NOMO-1 treated with dmso at 0.1 percent for 144 hours (cell line): ENCODE data around the gene LAMA3.
A peak's percentile ranks its signal among the peaks of the same experiment; 100 is the strongest.

ENCODE experiments used
- DNase-seq: peaks from one replicate; lab custom pipeline; 2025; ENCODE audit not compliant: unreplicated experiment; lab: John Stamatoyannopoulos, UW

The LAMA3 gene

DNA sequence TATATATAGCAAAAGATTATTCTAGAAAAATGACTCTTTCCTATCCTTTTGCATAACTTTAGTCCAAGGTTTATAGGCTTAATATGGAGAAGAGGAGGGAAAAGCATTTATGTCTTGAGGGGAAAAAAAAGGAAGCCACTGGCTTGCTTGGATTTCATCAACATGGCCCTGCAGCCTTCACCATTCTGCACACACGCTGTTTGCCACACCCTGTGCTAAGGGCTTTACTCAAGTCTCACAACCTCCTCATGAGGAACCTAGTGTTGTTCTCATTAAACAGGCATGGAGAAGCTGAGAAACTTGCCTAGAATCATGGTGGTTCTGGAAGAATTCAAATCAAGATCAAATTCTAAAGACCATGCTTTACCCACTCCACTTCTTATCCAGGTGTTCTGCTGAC lies 208.0 kb downstream of the LAMA3 start:
- DNase-seq: peak; percentile 2

DNA sequence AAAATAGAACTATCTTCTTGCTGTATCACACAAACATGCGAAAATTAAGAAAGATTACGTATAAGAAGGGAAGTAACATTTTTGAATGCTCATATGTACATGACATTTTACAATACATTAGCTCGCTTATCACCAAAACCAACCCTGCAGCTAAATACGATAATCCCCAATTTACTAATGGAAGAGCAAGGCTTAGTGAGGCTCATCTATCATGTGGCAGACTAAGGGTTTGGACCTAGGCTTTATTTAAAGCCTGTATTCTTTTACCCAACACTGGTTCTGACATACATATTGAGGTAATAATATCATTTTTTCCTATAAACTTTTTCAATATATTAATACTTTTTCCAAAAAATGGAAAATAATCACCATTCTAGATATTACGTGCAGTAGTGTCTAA lies 208.5 kb downstream of the LAMA3 start:
- DNase-seq: no peak

DNA sequence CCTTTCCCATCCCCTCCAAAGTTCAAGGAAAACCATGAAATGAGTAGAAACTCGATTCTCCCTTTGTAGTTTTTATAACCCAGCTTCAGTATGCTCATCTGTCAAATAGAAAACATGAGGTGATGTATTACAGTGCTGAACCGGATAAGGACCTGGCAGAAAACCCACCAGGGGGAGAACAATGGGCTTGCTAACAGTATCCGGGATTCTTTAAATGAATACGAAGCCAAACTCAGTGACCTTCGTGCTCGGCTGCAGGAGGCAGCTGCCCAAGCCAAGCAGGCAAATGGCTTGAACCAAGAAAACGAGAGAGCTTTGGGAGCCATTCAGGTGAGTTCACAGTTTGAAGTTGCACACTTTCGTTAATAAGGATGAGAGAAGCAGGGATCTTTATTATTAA lies 211.7 kb downstream of the LAMA3 start:
- DNase-seq: no peak

DNA sequence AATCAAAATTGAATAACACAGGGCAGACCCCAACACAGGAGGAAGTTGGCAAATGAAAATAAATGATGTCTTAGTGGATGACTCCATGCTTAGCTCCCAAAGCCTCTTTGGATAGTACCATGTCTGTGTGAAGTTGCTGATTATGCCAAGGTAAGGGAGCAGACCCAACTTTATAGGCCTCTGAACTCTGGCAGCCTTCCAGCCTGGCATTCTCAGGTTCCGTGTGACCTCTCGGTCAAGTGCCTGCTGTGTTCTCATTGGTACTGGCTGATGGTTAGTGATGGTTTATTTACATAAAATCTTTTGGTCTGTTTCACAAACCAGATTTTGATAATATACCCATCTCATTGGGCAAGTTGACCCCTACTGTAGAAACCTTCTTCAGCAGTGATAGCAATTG lies 213.1 kb downstream of the LAMA3 start:
- no peak for DNase-seq

DNA sequence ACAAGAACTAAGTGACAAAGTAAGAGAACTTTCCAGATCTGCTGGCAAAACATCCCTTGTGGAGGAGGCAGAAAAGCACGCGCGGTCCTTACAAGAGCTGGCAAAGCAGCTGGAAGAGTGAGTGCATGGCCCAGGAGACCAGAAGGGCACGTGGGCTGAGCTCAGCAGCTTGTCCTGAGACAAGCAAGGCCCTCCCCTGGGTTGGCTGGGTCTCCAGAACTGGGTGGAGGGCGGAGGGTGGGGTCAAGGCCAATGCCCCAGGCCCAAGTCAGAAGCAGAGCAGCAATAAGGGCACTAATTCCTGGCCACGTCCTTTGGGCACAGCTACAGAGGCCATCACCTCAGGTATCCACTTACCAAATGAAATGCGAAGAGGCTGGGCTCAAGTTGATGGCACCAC lies 214.7 kb downstream of the LAMA3 start:
- no peak for DNase-seq

DNA sequence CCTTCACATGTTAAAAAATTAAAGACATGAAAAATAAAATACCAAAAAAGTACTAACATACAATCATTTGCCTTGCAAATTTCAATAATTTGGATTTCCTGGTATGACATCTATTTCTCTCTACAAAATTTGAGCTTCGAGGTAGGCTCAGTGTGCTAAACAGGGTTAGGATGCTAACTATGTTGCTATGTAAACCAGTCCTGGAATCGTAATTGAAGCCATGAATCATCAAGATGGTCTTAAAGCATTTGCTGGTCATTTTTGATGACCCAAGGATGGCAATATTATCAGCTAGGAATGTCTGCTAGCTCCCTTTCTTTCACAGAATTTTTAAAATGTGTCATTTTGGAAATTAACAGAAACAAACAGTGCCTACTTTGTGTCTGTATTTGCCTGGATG lies 217.4 kb downstream of the LAMA3 start:
- DNase-seq: no peak

DNA sequence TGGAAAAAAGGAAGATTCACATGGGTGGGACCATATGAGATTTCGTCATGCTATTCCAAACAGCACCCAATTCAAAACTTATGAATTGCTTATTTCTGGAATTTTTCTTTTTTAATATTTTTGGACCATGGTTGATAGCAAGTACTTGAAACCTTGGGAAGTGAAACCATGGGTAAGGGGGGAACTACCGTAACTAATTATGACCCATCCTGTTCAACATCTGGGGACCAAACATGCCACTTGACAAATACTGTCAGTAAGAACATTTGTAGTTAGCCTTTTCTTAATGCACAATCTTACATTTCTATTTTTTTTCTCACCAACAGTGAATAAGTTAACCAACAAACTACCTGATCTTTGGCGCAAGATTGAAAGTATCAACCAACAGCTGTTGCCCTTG lies 219.6 kb downstream of the LAMA3 start:
- no peak for DNase-seq

DNA sequence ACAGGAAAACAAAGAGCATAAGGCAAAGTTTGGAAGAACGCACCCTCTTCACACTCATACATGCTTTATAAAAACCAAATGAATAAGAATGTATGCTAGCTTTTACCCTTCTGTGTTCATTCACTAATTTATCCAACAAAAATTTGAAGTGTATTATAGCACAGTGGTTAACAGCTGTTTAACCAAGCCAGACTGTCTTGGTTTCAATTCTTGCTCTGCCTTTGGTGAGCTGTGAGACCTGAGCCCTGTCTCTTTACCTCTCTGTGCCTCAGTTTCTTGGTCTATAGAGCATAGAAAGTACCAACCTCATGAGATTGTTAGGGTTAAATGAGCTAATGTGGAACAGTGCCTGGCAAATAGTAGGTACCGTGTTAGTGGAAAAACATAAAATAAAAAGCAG lies 220.8 kb downstream of the LAMA3 start:
- no peak for DNase-seq

DNA sequence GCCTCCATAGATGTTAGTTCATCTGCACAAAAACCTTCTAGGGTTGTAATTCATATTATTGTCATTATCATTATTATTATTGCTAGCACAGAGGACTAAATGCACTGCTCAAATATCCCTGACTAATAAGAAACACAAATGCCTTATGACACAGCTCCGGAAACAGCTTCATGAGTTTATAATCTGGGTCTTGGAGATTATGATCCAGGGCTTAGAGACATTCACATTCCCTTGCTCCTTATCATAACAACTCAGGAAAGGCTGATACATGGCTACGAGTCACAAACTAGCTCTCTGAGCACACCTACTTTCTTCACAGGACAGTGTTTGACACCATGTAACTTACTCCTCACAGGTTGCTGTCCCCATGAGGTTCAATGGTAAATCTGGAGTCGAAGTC lies 223.1 kb downstream of the LAMA3 start:
- no peak for DNase-seq

DNA sequence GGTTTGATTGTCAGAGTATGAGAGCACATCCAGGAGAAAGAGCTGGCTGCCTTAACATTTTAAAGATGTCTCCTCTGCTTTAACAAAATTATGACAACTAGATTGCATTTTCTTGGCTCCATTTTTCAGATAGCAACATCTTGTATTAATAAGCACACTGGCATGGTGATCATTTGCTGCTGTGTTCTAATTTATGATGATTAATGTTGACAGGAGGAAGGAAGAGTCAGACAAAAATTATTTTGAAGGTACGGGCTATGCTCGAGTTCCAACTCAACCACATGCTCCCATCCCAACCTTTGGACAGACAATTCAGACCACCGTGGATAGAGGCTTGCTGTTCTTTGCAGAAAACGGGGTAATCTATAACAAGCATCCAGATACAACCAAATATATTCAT lies 227.1 kb downstream of the LAMA3 start:
- no peak for DNase-seq

DNA sequence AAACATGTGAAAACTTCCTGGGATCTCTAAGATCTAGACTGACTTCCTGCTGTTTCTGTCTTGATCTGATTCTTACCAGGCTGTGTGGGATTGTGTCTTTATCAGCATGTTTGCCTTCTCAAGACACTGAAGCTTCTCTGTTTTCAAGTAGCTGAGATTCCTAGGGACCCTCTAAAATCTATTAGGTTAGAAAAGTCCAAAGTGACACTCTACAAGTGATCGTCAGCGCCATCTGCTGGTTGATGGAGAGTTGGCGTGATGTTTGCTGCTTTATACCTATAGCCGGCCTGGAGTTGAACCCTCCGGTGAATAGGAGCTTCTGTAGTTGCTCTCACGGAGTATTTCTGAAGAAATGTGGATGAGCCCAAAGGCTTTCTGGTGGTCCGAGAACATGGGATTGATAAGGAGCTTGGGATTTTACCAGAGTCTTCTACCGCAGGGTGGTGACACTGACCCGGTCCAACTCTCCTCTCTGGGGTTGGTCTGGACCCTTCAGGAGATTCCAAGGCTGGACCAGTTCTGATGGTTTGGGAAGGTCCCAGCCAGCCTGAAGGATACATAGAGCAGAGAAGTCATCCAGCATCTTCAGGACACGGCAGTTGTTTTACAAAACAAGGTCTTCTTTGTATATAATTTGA lies 229.3 kb downstream of the LAMA3 start:
- DNase-seq: peak; percentile 12

DNA sequence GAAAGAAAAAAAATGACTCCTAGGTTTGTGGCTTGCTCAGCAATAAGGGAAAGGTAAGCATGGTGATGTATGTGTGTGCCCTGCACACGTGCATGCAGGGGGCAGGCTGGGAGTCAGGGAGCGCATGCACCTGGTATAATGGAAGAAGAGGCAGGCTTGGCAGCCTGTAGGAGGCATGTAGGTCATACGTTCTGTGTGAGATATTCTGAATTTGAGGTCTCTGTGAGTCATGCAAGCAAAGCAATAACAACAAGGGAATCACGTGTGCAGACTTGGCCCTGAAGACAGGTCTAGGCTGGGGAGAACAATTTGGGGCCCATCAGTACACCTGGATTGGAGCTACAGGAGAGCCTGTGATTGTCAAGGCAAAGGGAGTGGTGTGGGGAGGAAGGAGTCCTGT lies 230.8 kb downstream of the LAMA3 start:
- DNase-seq: no peak

DNA sequence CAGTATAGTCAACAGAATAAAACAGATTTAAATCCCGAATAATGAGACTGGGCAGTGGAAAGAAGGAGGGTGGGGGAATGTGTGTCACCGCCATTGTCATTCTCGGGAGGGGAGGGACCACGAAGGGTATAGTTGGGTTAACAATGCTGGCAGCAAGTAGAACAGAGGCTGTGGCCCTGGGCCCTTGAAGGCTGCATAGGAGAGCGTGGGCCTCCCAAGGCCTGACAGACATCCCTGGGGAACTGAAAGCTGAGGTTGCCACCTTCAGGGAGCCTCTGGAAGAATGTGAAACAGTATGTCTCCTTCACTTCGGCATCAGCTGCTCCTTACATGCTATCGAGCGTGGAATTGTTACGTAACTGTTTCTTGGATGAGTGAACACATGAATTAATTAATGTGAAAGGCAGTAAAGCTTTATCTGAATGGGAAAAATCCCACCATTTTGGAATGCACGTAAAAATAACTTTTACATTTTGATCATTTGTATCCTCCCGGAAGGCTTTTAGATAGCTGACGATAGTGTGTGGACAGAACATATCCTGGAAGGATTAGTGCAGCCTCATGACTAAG lies 232.5 kb downstream of the LAMA3 start:
- no peak for DNase-seq

DNA sequence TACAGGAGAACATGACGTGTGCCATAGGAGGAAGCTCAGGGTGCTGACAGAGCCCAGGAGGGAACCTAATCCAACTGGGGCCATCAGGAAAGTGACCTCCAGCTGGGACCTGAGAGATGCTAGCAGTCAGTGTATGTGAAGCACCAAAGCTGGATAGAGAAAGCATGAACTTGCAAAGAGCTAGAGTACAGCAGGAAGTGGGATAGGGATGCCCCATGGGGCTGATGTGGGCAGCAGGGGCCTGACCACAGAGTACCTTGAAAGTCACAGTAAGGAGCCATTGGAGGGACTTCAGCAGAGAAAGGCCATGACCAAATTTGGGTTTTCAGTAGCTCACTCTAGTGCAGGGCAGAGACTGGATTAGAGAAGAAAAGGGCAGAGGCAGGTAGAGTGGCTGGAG lies 233.7 kb downstream of the LAMA3 start:
- no peak for DNase-seq

DNA sequence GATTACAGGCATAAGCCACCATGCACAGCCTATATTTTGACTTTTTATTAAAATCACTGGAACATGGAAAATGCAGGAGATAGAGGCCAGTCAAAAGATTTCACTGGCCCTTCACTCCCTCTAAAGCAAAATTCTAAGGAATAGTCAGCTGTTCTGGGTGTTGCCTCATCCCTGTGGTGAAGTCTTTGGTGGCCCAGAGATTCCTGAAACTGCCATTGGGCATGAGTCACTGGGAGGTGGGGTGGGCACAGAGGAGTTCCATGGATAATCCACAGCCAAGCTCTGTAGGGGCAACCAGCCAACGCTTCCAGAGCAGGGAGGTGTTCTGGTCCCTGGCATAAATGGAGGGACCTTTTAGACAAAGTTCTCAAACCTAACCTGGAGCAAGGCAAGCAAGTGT lies 235.6 kb downstream of the LAMA3 start:
- no peak for DNase-seq

DNA sequence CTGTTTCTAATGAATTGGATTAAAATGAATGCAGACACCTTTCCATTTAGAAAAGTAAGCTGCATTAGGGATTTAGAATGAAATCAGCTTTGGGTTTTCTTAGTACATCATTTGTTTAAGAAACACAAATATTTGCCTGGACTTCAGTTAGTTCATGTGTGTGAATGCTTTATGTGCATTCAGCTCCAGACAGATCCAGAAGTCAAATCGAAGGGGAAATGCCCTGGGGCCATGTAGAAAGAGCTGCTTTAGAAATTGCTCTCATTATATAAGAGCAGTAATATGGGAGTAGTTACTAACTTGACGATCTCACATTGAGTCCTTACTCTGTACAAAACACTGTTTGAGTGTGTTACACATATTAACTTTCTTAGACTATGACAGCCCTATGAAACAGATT lies 237.3 kb downstream of the LAMA3 start:
- DNase-seq: no peak

DNA sequence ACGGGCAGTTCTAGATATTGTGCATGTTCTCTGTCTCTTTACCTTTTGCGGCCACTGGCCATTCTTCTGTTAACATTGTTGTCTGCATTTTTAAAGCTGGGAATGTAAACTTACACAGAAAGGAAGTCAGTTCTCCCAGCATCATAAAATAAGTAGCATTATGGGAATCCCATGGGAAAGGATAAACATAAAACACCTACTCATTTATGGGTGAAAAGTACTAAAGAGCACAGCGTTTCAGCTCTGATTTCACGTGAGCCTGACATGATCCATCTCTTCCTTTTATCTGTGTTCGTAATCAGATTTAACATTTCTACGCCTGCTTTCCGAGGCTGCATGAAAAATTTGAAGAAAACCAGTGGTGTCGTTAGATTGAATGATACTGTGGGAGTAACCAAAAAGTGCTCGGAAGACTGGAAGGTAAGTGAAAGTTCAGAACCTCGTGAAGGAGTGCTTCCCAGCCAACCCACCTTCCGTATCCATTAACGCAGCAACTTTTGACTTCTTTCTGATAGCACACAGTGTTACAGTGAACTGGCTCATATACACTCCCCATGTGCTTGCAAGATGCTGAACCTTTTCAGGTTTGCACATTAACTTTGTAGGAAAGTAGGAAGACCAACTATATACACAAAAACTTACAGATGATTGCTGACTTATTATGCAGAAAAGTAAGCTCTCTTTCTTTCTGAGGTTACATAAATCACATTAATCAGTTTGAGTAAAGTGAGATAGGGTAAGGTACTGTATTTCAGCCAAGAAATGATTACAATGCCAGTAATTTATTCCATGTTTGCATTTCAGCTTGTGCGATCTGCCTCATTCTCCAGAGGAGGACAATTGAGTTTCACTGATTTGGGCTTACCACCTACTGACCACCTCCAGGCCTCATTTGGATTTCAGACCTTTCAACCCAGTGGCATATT lies 238.8 kb downstream of the LAMA3 start:
- no peak for DNase-seq

DNA sequence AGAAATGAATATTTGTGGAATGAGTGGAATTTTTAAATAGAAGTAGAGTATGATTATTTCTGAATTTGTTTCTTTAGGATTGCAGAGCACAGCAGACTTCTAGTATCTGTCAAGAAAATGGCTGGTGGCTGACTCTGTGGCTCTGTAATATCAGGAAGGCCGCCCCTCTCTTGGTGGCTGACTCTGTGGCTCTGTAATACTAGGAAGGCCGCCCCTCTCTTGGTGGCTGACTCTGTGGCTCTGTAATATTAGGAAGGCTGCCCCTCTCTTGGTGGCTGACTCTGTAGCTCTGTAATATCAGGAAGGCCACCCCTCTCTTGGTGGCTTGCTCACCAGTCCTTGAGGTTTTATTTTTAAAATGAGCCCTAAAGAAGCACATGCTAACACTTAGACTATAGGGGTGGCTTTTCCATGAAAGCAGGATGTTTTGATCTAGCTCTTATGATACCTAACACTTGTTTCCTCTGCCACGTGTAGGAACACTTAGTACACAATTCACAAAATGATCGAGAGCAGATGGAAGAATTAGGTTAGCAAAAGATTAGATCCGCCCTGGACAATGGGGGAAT lies 240.2 kb downstream of the LAMA3 start:
- no peak for DNase-seq

DNA sequence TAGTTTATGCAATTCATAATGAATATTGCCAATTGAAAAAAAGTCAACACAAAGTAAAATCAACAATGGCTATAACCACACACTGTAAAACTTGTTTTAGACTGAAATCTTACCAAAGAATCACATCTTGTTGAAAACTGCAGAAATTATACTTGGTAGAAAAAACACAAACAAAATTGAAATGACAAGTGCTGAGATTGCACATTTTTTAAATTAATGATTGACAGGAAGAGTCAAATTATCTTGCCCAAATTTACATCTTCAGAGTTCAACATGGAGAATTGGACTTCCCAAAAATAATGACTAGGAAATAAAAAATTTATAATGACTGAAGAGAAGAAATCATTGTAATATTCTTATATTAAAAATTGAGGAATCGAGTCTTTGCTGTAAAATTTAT lies 240.7 kb downstream of the LAMA3 start:
- DNase-seq: no peak

DNA sequence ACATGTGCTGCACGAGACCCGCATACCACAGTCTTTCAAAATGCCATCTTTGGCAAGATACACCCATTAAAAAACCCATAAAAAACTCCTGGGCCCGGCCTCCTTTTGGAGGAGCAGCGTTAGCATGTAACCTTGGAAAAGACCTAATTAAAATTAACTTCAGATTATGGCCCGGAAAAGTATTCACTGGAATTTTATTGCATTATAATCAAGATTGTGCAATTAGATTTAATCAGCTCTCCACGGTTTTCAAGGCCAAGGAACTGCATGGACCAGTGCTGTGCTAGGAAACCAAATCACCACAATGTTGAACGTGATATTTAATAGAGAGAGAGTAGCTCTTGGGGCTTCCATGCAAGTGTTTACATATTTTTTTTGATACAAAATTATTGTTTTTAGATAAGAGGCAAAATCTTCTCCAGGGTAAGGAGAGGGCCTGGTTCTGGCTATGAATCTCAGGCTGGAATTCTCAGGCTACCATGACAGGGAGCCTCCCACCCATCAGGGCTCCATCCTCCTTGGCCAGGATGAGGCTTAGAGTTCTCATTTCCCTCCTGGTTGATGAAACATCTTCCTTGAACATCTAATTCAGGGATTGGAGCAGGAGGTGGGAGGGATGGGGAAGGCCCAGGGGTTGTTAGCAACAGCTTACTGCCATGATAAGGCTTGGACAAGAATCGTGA lies 243.3 kb downstream of the LAMA3 start:
- DNase-seq: no peak

DNA sequence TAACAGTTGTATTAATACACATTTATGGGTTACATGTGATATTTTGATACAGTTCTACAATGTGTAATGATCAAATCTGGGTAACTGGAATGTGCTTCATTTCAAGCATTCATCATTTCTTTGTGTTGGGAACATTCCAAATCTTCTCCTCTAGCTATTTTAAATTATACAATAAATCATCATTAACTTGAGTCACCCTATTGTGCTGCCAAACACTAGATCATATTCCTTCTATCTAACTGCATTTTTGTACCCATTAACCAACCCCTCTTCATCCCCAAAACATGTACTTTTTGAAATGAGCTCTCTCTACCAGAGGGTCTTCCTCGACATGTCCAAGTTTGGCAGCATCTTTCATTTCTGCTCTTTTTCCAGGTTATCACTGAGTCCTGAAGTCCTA lies 244.2 kb downstream of the LAMA3 start:
- DNase-seq: no peak
